CD4-positive, alpha-beta T cell (primary cell): ENCODE results near the gene AHRR. TPM values are rescaled to one million over a fixed set of nuclear protein-coding genes. Genes with fewer than 3 reads are reported as not detected.
"Not testable (repeated sequence)": the region's sequence is repeated elsewhere in the genome, so short reads cannot be mapped to it uniquely, and the experiment has no call there.

Source experiments
- ATAC-seq: fragments of 200-7000 bp; cut with Tn5 transposase; one replicate; pipeline ENCODE4 v1.10.0; 2022; ENCODE audit warnings: mild to moderate bottlenecking; ENCODE audit not compliant: poor library complexity
- CTCF ChIA-PET: fragments of 350-600 bp; sonication (Branson Sonifier 250); formaldehyde crosslinking; loops from one replicate; lab custom pipeline; 2021; ENCODE audit warnings: antibody characterized with exemption, inconsistent platforms; lab: Charles Lee
- POLR2A ChIA-PET: fragments of 350-600 bp; sonication (Branson Sonifier 250); formaldehyde crosslinking; loops from one replicate; lab custom pipeline; 2021; ENCODE audit warnings: antibody characterized with exemption, inconsistent platforms; lab: Charles Lee
- DNase-seq, 14 experiments: peaks; one replicate each; pipeline ENCODE4 v3.0.0-alpha.2; 2013 to 2020; ENCODE audit warnings: mixed read lengths in 2 of 14
- H3K27ac ChIP-seq, 2 donors: one replicate each; pipeline versions ENCODE4 v1.5.1 to v1.7.0; 2013; ENCODE audit warnings: low read length in 2 of 2, low read depth in 1 of 2, mild to moderate bottlenecking in 1 of 2
- H3K27me3 ChIP-seq, 2 experiments: 1 replicate in 1 of 2; 2 replicates in 1 of 2; pipeline versions ENCODE4 v1.6.1 to v1.7.0; 2013; ENCODE audit warnings: low read length in 2 of 2, control low read depth in 1 of 2, mild to moderate bottlenecking in 1 of 2, moderate library complexity in 1 of 2; ENCODE audit not compliant: insufficient read depth in 2 of 2, control insufficient read depth in 1 of 2
- H3K36me3 ChIP-seq: one replicate; pipeline ENCODE4 v1.6.1; 2013; ENCODE audit warnings: low read length, control low read depth; ENCODE audit not compliant: insufficient read depth
- H3K4me1 ChIP-seq: one replicate; pipeline ENCODE4 v1.6.1; 2013; ENCODE audit warnings: low read length, control low read depth; ENCODE audit not compliant: insufficient read depth
- H3K4me3 ChIP-seq: one replicate; pipeline ENCODE4 v1.5.1; 2013; ENCODE audit warnings: mild to moderate bottlenecking, low read length, moderate library complexity
- H3K9me3 ChIP-seq, 2 experiments: 1 replicate in 1 of 2; 2 replicates in 1 of 2; pipeline versions ENCODE4 v1.6.1 to v1.7.0; 2013; ENCODE audit warnings: low read length in 2 of 2, mild to moderate bottlenecking in 2 of 2, control low read depth in 1 of 2, moderate library complexity in 1 of 2; ENCODE audit not compliant: control insufficient read depth in 1 of 2, insufficient read depth in 1 of 2
- H3K27ac Mint-ChIP-seq: one replicate; pipeline ENCODE4 v1.8.0; 2020; ENCODE audit warnings: mixed read lengths
- H3K27me3 Mint-ChIP-seq: one replicate; pipeline ENCODE4 v1.8.0; 2021; ENCODE audit warnings: mixed read lengths
- H3K36me3 Mint-ChIP-seq: one replicate; pipeline ENCODE4 v1.8.0; 2021; ENCODE audit warnings: low read depth, mixed read lengths
- H3K4me1 Mint-ChIP-seq: one replicate; pipeline ENCODE4 v1.8.0; 2021; ENCODE audit warnings: low read depth, mixed read lengths
- H3K4me3 Mint-ChIP-seq: one replicate; pipeline ENCODE4 v1.8.0; 2020; ENCODE audit warnings: mild to moderate bottlenecking, mixed read lengths
- H3K9me3 Mint-ChIP-seq: one replicate; pipeline ENCODE4 v1.8.0; 2020; ENCODE audit warnings: mixed read lengths
- CTCF ChIP-seq: fragments of 200-600 bp; IDR thresholded peaks from one replicate; pipeline ENCODE4 v1.8.0; 2022; ENCODE audit warnings: antibody characterized with exemption, mild to moderate bottlenecking
- intact Hi-C, 2 experiments: fragments of 100-400 bp; cut with DNase I in 1 of 2; cut with micrococcal nuclease in 1 of 2; formaldehyde crosslinking; loops; one replicate each; pipeline versions ENCODE4 v1.15.1 to v1.9.0; 2023 to 2025; cut with DNase I, micrococcal nuclease
- total RNA-seq, 174 experiments: library from RNA in 2 of 174; stranded (reverse) in 2 of 174; gene quantifications; one replicate each; pipeline ENCODE4 v1.2.3 and lab custom pipeline; 2021 to 2026

AHRR gene
- total RNA-seq, 2 experiments from 2014 or later: 0.45 to 0.63 TPM

- H3K36me3 ChIP-seq: no peaks in the 10 kb centered on the region
- Mint-ChIP-seq H3K27ac (no peak overlapping the region), H3K36me3 (no peaks in the 10 kb centered on the region), H3K4me1 (peaks cover 19% of the 10 kb centered on the region), H3K27me3 (peaks cover 7% of the 10 kb centered on the region), H3K9me3 (peaks cover 4% of the 10 kb centered on the region), H3K4me3 (peak overlapping the region; percentile 5)
- intact Hi-C loops: no loop called here
- DNase-seq: peak in 4 of 14 experiments; percentile 31 to 40 (median 36)
- peaks cover 4 to 7% of the 10 kb centered on the region in 2 experiments for H3K9me3 ChIP-seq
- H3K27ac ChIP-seq: no peak overlapping the region
- peaks cover 4 to 7% of the 10 kb centered on the region in 2 experiments for H3K27me3 ChIP-seq
- peak; percentile 28 for ATAC-seq
- ChIA-PET CTCF (no interaction called here), POLR2A (interaction anchor here (1.5 kb wide), 1 partner anchor 25 kb away, joined by 7 read pairs; no protein-coding TSS in a partner anchor)
- H3K4me1 ChIP-seq: peaks cover 27% of the 10 kb centered on the region
- no peak overlapping the region for H3K4me3 ChIP-seq
- TF ChIP-seq CTCF: no peak
Observed at GRCh38 chr5:369151-369868, 47.8 kb downstream of the AHRR start.

GRCh38 chr5:369869-370236 lies 48.3 kb downstream of the AHRR start:
- H3K9me3 Mint-ChIP-seq, H3K9me3 ChIP-seq, DNase-seq, H3K36me3 ChIP-seq, CTCF ChIA-PET, intact Hi-C loops, H3K4me3 Mint-ChIP-seq, H3K27ac Mint-ChIP-seq, POLR2A ChIA-PET, H3K36me3 Mint-ChIP-seq, H3K27ac ChIP-seq, ATAC-seq, H3K4me3 ChIP-seq, H3K27me3 Mint-ChIP-seq: not testable (repeated sequence)
- Histone ChIP-seq H3K4me1 (peaks cover 28% of the 10 kb centered on the region), H3K27me3 (peaks cover 6 to 12% of the 10 kb centered on the region in 2 experiments)
- H3K4me1 Mint-ChIP-seq: peaks cover 19% of the 10 kb centered on the region

- Mint-ChIP-seq H3K9me3 (no peaks in the 10 kb centered on the region), H3K36me3 (no peaks in the 10 kb centered on the region), H3K27me3 (peaks cover 14% of the 10 kb centered on the region), H3K4me3 (no peak overlapping the region), H3K4me1 (peaks cover 19% of the 10 kb centered on the region), H3K27ac (no peak overlapping the region)
- Histone ChIP-seq H3K36me3 (no peaks in the 10 kb centered on the region), H3K4me3 (no peak overlapping the region), H3K27ac (no peak overlapping the region), H3K4me1 (peaks cover 28% of the 10 kb centered on the region), H3K27me3 (peaks cover 11 to 16% of the 10 kb centered on the region in 2 experiments), H3K9me3 (peaks cover 0 to 4% of the 10 kb centered on the region in 2 experiments)
- ChIA-PET CTCF (no interaction called here), POLR2A (no interaction called here)
- no peak for ATAC-seq
- intact Hi-C loops: no loop called here
- peak in 2 of 14 experiments; percentile 9 to 25 for DNase-seq
- no peak for TF ChIP-seq CTCF
Observed at GRCh38 chr5:370311-370958, 48.9 kb downstream of the AHRR start.
